Caco-2 (cell line): Measurements from ENCODE around the gene MICALL1. TPM values are rescaled to one million over a fixed set of nuclear protein-coding genes. Genes with fewer than 3 reads are reported as not detected.

Experiments
- Bru-seq: library from RNA; stranded (reverse); fragments of 400-500 nt; gene quantifications from one replicate; lab custom pipeline; 2021; lab: Mats Ljungman, UMichigan
- BruChase-seq, 2 experiments: library from RNA; stranded (reverse); fragments of 400-500 nt; gene quantifications; one replicate each; lab custom pipeline; 2021; lab: Mats Ljungman, UMichigan
- BruUV-seq: library from RNA; stranded (reverse); fragments of 400-500 nt; replicated peaks from 2 replicates; lab custom pipeline; 2021; lab: Mats Ljungman, UMichigan
- CTCF ChIA-PET: fragments of 300-600 bp; sonication (Branson Sonifier 250); formaldehyde crosslinking; loops from one replicate; lab custom pipeline; 2022; ENCODE audit warnings: antibody characterized with exemption; lab: Charles Lee
- POLR2A ChIA-PET: fragments of 300-600 bp; sonication (Branson Sonifier 250); formaldehyde crosslinking; loops from one replicate; lab custom pipeline; 2022; ENCODE audit warnings: antibody characterized with exemption; lab: Charles Lee
- DNase-seq, 2 experiments: peaks; one replicate each; pipeline versions ENCODE4 v3.0.0 to v3.0.0-alpha.2; 2020 to 2022
- H3K27me3 ChIP-seq: replicated peaks from 2 replicates; pipeline ENCODE4 v1.6.0; 2011; ENCODE audit warnings: low read length; ENCODE audit not compliant: control insufficient read depth, insufficient read depth
- H3K36me3 ChIP-seq: 2 replicates; pipeline ENCODE4 v1.5.1; 2011; ENCODE audit warnings: low read length; ENCODE audit not compliant: control insufficient read depth, insufficient read depth
- H3K4me1 ChIP-seq: fragments of 250-450 bp; sonication (Bioruptor Pico); 2 replicates; pipeline ENCODE4 v1.5.1; 2020; ENCODE audit warnings: mild to moderate bottlenecking
- H3K4me3 ChIP-seq: 2 replicates; pipeline ENCODE4 v1.5.1; 2011; ENCODE audit warnings: low read depth, mild to moderate bottlenecking, control low read depth, low read length
- H3K9me3 ChIP-seq: fragments of 250-450 bp; sonication (Bioruptor Pico); 2 replicates; pipeline ENCODE4 v1.5.1; 2020; ENCODE audit warnings: mild to moderate bottlenecking, moderate library complexity
- H3K27ac Mint-ChIP-seq: one replicate; pipeline ENCODE4 v1.8.0; 2022; ENCODE audit warnings: mixed read lengths; ENCODE audit not compliant: unreplicated experiment
- H3K27me3 Mint-ChIP-seq: one replicate; pipeline ENCODE4 v1.8.0; 2022; ENCODE audit warnings: mixed read lengths; ENCODE audit not compliant: insufficient read depth, unreplicated experiment
- H3K36me3 Mint-ChIP-seq: one replicate; pipeline ENCODE4 v1.8.0; 2022; ENCODE audit warnings: mild to moderate bottlenecking, mixed read lengths; ENCODE audit not compliant: insufficient read depth, unreplicated experiment
- H3K4me1 Mint-ChIP-seq: one replicate; pipeline ENCODE4 v1.8.0; 2022; ENCODE audit warnings: low read depth, mixed read lengths; ENCODE audit not compliant: unreplicated experiment
- H3K4me3 Mint-ChIP-seq: one replicate; pipeline ENCODE4 v1.8.0; 2022; ENCODE audit warnings: mild to moderate bottlenecking, moderate library complexity, mixed read lengths; ENCODE audit not compliant: unreplicated experiment
- H3K9me3 Mint-ChIP-seq: one replicate; pipeline ENCODE4 v1.8.0; 2022; ENCODE audit warnings: mixed read lengths; ENCODE audit not compliant: unreplicated experiment
- intact Hi-C: fragments of 100-400 bp; cut with micrococcal nuclease; formaldehyde crosslinking; loops from one replicate; pipeline ENCODE4 v1.10.0; 2022; ENCODE audit not compliant: unreplicated experiment
- long read RNA-seq: library from polyadenylated mRNA; stranded (forward); transcript quantifications from one replicate; pipeline ENCODE4 v2.0.0, GENCODE V29; 2022
- total RNA-seq: library from RNA; stranded (reverse); gene quantifications from 2 replicates; pipeline ENCODE4 v1.2.3, GENCODE V29; 2022
- TF ChIP-seq, protein P1 (sequence below), 2 experiments: fragments of 200-600 bp in 1 of 2; IDR thresholded peaks; 1 replicate in 1 of 2; 2 replicates in 1 of 2; pipeline versions ENCODE4 v1.5.1 to v1.8.0; 2011 to 2022; ENCODE audit warnings: antibody characterized with exemption in 1 of 2, control low read depth in 1 of 2, inconsistent platforms in 1 of 2, low read depth in 1 of 2, low read length in 1 of 2, mild to moderate bottlenecking in 1 of 2, moderate library complexity in 1 of 2; ENCODE audit not compliant: insufficient read depth in 1 of 2, severe bottlenecking in 1 of 2, unreplicated experiment in 1 of 2

MICALL1 gene, protein sequence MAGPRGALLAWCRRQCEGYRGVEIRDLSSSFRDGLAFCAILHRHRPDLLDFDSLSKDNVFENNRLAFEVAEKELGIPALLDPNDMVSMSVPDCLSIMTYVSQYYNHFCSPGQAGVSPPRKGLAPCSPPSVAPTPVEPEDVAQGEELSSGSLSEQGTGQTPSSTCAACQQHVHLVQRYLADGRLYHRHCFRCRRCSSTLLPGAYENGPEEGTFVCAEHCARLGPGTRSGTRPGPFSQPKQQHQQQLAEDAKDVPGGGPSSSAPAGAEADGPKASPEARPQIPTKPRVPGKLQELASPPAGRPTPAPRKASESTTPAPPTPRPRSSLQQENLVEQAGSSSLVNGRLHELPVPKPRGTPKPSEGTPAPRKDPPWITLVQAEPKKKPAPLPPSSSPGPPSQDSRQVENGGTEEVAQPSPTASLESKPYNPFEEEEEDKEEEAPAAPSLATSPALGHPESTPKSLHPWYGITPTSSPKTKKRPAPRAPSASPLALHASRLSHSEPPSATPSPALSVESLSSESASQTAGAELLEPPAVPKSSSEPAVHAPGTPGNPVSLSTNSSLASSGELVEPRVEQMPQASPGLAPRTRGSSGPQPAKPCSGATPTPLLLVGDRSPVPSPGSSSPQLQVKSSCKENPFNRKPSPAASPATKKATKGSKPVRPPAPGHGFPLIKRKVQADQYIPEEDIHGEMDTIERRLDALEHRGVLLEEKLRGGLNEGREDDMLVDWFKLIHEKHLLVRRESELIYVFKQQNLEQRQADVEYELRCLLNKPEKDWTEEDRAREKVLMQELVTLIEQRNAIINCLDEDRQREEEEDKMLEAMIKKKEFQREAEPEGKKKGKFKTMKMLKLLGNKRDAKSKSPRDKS
- total RNA-seq (43.5 and 46.7 TPM in 2 replicates), Bru-seq, nascent RNA (percentile 58 among the genes with signal in this experiment), BruChase-seq, experiment 1, labeled RNA remaining after a 2-hour chase (percentile 62 among the genes with signal in this experiment), BruChase-seq, experiment 2, labeled RNA remaining after a 6-hour chase (percentile 71 among the genes with signal in this experiment)
- long read RNA-seq, full-length matches to known transcripts = 7 of 35 reads
- long read RNA-seq, partial matches to known transcripts = 24 of 35 reads
- long read RNA-seq, other reads (novel, unspliced or antisense) = 4 of 35 reads

DNA sequence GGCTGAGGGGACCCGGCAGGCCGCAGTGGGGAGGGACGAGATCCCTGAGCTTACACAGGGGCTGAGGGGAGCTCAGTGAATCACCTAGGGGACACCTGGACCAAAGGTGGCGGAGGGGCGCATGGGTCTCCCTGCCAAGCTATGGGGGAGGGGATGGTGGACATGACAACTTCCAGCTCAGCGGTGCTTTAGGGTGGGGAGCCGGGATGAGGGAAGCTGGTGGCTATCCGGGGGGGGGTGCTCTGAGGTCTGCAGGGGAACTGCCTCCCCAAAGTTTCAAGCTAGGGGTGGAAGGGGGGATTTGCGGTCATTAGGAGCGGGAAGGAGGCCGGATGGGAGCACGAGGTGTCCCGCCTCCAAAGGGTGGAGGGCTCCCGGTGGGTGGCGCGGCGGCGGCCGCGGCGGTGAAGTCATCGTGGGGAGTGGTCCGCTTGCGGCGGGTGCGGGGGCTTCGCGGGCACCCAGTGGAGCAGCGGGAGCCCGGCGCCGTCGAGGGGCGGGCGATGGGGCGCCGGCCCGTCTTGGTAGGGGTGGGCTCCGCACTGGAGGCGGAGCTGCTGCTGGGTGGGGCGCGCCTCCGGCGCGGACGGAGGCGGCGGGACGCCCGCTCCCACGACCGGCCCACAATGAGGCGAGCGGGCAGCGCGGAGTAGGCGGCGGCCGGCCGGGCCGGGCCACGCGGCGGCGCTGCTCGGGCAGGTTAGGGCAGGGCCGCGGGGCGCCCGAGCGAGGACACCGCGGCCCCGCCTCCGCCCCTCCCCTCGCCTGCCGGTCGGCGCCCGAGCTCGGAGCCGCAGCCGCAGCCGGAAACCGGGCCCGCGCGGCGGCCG is at the start of gene MICALL1:
Gene MICALL1, plus strand, starts transcription at position 764 of the 830 bp plus-strand sequence. CDS start 126 bp downstream, outside the sequence.
- Histone ChIP-seq H3K9me3 (no peaks in the 10 kb centered on the region), H3K4me1 (peaks cover 25% of the 10 kb centered on the region), H3K36me3 (no peaks in the 10 kb centered on the region), H3K27me3 (no peaks in the 10 kb centered on the region), H3K4me3 (peak within 1 kb of the TSS; percentile 69)
- Mint-ChIP-seq H3K36me3 (peaks cover 18% of the 10 kb centered on the region), H3K4me3 (peak within 1 kb of the TSS; percentile 91), H3K9me3 (no peaks in the 10 kb centered on the region), H3K27me3 (no peaks in the 10 kb centered on the region), H3K4me1 (peaks cover 15% of the 10 kb centered on the region), H3K27ac (peak within 1 kb of the TSS; percentile 95)
- peak; percentile 68 to 89 for DNase-seq
- TF ChIP-seq, protein P1, sequence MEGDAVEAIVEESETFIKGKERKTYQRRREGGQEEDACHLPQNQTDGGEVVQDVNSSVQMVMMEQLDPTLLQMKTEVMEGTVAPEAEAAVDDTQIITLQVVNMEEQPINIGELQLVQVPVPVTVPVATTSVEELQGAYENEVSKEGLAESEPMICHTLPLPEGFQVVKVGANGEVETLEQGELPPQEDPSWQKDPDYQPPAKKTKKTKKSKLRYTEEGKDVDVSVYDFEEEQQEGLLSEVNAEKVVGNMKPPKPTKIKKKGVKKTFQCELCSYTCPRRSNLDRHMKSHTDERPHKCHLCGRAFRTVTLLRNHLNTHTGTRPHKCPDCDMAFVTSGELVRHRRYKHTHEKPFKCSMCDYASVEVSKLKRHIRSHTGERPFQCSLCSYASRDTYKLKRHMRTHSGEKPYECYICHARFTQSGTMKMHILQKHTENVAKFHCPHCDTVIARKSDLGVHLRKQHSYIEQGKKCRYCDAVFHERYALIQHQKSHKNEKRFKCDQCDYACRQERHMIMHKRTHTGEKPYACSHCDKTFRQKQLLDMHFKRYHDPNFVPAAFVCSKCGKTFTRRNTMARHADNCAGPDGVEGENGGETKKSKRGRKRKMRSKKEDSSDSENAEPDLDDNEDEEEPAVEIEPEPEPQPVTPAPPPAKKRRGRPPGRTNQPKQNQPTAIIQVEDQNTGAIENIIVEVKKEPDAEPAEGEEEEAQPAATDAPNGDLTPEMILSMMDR (IDR thresholded peaks at IDR 0.05; ENCODE audit: insufficient read depth in 1 of 2, low read depth in 1 of 2, low read length in 1 of 2, severe bottlenecking in 1 of 2, unreplicated experiment in 1 of 2) = no peak
- BruUV-seq = no TSS peak
- POLR2A ChIA-PET = interaction anchor here (0.6 to 2.7 kb wide), 6 partner anchors 9 to 262 kb away, joined by 3 to 17 read pairs (median 4); partner anchors contain the start of genes C22orf23 and POLR2F
- intact Hi-C loops = loop anchor here (1.0 kb wide), 1 partner anchor 29 kb away; no protein-coding TSS in a partner anchor
- CTCF ChIA-PET = interaction anchor here (0.5 to 1.7 kb wide), 13 partner anchors 9 to 641 kb away, joined by 3 to 10 read pairs (median 3); partner anchors contain the start of genes ANKRD54, C22orf23 and POLR2F

DNA sequence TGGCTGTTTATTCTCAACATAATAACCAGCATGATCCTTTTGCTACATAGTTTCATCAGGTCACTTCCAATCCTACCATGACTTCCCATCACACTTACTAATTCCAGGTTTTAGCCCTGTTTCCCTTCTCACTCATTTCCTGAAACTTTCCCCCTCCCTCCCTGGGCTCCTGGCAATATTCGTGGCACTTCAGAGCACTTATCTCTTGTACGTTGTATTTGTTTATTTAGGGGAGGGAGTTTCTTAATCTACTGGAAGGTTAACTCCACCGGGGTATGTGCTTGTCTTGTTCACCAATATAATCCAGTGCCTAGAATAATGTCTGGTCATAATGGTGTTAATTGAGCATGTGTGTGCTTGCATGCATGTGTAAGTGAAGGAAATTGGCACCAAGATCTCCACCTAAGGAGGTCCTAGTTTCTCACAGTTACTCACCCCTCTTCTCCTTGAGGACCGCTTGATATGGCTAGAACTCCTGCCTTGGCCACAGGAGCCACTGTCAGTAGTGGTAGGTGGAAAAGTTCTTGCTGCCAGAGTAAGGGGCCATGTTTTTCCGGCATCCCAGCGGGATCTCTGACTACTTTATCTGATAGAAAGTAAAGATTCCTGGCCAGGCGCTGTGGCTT is 45.2 kb upstream of the MICALL1 start:
- DNase-seq = no peak
- Mint-ChIP-seq H3K9me3 (no peaks in the 10 kb centered on the region), H3K27me3 (no peaks in the 10 kb centered on the region), H3K4me3 (no peak overlapping the region), H3K27ac (peak overlapping the region; percentile 29), H3K36me3 (peaks cover 100% of the 10 kb centered on the region), H3K4me1 (peaks cover 14% of the 10 kb centered on the region)
- H3K4me1 ChIP-seq = no peaks in the 10 kb centered on the region
- TF ChIP-seq, protein P1 (IDR thresholded peaks at IDR 0.05; ENCODE audit: insufficient read depth in 1 of 2, low read depth in 1 of 2, low read length in 1 of 2, severe bottlenecking in 1 of 2, unreplicated experiment in 1 of 2) = no peak
- no TSS peak for BruUV-seq
- POLR2A ChIA-PET = no interaction called here
- intact Hi-C loops = no loop called here
- H3K36me3 ChIP-seq = peaks cover 4% of the 10 kb centered on the region
- no peaks in the 10 kb centered on the region for H3K9me3 ChIP-seq
- CTCF ChIA-PET = interaction anchor here (0.9 kb wide), 1 partner anchor 53 kb away, joined by 4 read pairs; the partner anchor contains the start of gene GCAT
- no peak overlapping the region for H3K4me3 ChIP-seq
- no peaks in the 10 kb centered on the region for H3K27me3 ChIP-seq
